Stimulated activated CD4-positive, alpha-beta T cell treated with anti-CD3 and anti-CD28 coated beads, TNF-alpha, amount 100 ng/mL, for 48 hours (primary cell): ENCODE measurements around the gene GLP2R.
"Not testable (repeated sequence)": the region's sequence is repeated elsewhere in the genome, so short reads cannot be mapped to it uniquely, and the experiment has no call there.

Experiments
- DNase-seq, 3 donors: peaks; one replicate each; pipeline ENCODE4 v3.0.0-alpha.2; 2020; ENCODE audit warnings: low read depth in 3 of 3

GLP2R gene

GRCh38 chr17:9825641-9826150 is at the start of gene GLP2R:
GLP2R (plus strand) TSS chr17:9825924; CDS start chr17:9826064, 140 bp downstream.
- no peak for DNase-seq

- no peak for DNase-seq
Measured at GRCh38 chr17:9776911-9777310, 48.8 kb upstream of the GLP2R start.

DNA sequence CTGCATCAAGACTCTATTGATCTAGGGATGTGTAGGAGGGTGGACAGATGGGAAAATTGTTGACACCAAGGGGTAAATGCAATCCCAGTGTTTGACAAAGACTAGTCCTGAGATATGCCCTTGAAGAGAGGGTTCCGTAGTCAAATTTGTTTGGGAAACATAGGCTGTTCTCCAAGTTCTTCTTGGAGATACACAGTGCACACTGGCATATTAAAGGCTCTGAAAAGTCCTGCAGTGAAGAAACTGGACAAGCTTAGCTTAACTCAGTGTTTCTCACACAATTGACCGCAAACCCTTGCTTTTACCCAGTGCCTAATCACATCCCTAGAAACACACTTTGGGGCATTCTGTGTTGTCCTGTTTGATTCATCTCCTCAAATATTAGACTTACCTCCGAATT is 45.2 kb upstream of the GLP2R start:
- DNase-seq = no peak

DNA sequence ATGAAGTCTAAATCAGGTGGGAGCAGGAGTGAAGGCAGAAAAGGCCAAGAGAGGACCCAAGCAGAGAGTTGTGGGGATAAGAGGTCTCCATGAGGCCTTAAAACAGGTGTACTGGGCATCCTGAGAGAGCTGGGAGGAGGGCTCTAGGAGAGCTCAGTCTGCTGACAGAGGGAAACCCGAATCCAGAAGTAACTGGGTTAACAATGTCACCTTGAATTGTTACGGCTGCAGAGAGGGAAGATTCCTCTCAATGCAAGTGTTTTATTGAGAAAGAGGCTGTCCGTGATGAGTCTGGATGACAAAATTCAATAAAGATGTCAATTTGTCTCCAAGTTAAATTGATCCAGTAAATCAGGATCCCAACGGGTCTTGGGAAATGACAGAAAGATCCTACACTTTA is 42.7 kb upstream of the GLP2R start:
- no peak for DNase-seq

DNA sequence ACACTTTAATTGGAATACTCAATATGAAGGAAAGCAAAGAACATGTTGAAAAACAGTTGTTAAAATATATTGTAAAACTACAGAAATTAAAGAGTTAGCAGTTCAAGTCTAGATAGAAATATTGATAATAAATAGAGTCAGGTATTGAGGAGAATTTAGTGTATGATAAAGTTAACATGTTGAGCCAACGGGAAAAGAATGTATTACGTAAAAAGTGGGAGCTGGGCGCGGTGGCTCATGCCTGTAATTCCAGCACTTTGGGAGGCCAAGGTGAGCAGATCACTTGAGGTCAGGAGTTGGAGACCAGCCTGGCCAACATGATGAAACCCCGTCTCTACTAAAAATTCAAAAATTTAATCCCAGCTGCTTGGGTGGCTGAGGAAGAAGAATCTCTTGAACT is 42.3 kb upstream of the GLP2R start:
- DNase-seq = not testable (repeated sequence)

- DNase-seq = no peak
Measured at GRCh38 chr17:9784544-9784943, 41.2 kb upstream of the GLP2R start.

DNA sequence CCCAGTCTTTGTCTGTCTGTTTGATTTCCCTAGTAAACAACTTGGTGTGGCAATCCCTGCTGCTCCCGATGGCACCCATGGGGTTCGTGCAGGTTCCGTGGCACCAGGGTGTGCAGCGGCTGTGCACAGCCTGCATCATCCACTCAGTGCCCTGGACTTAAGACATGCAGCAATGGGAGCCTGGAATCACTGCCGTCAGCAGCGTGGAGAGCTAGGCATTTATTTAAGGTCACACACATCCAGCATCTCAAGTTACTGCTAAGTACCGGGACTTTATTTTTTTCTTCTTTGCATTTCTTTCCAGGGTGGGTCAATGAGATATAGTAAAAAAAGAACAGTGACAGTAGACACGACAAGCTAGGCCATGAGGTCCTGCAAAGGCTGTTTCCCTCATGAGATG is 37.1 kb upstream of the GLP2R start:
- DNase-seq = no peak

DNA sequence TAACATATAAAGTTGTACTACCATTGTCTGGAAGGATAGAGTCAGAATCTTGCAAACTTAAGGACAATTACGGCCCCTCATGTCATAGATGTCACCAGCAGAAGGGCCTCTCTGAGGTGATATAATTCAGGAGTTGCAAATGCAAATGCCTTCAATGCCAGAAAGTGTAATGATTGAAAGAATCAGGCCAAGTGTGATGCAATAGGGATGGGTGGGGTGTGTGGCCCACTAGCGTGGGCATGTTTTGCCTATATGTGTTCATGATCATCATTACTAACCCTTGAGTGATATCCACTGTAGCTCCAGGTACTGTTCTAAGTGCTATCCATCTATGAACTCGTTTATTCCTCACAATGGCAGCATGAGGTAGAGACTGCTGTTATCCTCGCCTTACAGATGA is 35.4 kb upstream of the GLP2R start:
- no peak for DNase-seq

GRCh38 chr17:9790889-9791876 is 34.5 kb upstream of the GLP2R start, which contains the start of gene DHRS7C:
DHRS7C (minus strand) TSS chr17:9791592; CDS start chr17:9791284, 308 bp downstream.
- no peak for DNase-seq

DNA sequence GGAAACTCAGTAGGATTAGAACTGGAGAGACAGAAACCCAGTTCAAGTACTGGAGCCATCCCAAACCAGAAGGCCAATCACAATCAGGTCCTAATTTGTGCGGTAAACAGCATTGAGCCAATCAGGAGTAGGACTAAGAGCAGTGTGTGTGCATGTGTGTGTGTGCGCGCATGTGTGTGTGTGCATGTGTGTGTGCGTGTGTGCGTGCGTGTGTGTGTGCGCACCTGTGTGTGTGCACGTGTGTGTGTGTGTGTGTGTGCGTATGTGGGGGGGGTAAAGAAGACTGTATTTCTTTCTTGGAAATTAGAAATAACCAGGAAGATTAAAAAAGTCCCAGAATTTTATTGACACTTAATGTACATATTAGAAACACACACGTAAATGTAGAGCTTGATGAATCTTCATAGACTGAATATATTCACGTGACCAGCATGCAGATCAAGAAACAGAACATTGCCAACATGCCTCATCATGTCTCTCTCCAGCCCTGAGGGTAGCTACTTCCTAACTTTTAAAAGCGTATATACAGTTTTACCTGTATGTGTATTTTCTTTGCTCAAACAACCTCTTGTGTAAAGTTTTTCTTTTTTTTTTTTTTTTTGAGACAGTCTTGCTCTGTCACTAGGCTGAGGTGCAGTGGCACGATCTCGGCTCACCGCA is 33.4 kb upstream of the GLP2R start:
- no peak for DNase-seq

DNA sequence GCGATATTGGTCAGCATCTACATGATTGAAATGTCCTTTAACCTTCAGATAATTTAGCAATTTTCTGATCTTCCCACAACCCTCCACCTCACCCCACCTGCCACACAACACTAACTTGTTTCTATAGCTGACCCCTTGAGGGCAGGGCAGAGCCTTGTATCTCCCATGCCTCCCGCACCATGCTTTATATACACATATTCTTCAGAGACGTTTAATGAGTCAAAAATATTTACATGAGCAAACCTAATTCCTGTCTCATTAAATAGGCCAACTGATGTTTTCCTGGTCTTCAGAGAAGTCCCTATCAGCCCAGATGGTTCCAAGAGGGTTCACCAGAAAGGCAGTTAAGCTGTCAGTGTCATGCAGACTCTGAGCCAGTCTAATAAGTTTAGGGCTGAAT is 27.7 kb upstream of the GLP2R start:
- DNase-seq = no peak

DNA sequence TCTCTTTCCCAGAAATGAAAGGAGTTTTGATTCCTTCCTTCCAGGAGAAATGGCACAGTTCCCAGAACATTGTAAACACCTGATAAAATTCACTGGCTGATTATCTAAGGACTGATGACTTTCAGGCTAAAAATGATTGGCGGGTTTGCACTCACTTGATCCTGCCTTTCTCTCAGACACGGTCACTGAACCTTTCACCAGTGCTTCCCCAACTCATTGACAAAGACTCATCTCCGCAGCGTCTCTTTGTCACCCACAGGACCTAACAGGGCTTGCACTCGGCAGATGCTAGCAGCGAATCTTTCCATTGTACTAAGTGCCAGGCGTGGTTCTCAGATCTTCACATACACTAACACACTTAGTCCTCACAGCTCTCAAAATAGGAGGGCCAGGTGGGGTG is 27.0 kb upstream of the GLP2R start:
- DNase-seq = no peak

DNA sequence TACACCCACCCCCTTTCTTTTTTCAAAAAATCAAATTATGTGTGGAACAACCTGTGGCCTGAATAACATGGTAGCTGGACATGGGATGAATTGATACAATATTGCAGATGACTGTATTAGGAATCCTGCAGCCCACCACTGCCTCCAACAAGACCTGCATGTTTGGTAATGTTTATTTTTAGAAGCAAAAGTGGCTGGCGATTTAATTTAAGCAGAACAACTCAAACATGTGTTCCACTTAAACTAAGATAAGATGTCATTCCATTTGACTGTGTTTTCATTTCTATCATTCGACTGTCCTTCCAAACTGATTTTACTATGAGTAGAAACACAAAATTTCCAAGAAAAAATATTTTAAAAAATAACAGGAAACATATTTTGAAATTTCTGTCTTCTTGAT is 24.2 kb upstream of the GLP2R start:
- no peak for DNase-seq

DNA sequence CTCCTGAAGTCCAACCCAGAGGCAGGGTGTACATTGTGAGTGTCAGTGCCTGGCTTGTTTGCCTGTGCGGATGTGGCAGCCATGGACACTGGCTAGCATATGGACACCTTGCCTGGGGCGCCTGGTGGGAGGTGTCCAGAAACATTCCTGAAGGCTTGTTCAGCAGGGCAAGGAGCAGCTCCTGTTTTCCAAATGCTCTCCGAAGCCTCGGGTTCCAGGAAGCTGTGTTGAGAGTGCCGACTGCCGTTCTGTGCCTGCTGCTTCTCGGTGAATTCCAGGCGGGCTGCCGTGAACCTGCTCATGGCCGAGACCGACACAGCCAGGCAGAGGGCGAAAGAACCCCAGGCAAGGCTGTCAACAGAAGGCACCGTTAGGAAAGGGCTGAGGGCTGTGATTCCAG is 23.4 kb upstream of the GLP2R start:
- no peak for DNase-seq

DNA sequence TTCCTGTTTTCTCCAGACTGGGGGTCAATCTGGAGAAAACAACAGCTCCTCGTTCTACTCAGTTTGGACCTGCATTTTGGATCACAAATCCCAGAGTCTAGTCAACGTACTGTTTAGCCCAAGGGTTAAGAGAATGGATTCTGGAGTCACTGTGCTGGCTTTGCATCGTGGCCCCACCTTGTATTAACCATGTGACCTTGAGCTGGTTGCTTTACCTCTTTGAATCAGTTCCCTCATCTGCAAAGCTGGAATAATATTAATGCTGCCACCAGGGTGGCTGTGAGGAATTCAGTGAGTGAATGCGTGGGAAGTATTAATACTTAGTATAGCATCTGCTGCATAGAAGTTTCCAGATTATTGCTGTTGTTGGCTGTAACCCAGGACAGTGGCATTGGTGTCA is 23.0 kb upstream of the GLP2R start:
- DNase-seq = no peak

DNA sequence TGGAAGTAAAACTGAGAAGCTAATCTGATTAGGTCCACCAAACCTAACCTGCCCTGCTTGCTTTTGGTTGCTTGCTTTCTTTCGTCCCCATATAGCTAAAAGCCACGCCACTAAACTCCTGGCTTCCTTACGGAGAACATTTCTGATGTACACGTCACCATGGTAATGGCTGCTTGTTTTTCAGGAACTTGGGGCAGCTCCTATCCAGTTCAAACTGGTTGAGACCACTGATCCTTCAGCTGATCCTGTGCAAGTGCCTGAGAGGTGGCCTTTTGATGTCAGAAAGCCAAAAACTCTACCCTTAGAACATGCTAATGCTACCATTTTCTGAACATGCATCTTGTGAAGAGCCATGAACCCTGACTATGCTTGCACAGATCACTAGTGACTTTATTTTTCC is 20.0 kb upstream of the GLP2R start:
- no peak for DNase-seq

DNA sequence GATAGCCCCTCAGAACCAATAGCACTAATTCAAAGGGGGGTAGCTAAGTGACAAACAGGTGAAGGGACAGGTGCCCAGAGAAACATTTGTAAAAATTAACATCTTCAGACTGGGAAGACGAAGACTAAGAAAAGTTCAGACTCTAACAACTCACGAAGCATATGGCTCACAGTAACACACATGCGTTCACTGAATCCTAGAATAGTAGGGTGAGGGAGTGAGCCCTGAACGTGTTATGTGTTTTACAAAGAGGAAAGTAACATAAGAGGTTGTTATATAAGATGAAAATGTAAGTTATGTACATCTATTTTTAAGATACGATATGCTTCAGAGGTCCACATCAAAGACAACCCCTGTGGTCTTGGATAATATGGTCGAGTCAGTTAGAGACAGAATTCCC is 19.0 kb upstream of the GLP2R start:
- DNase-seq = no peak

DNA sequence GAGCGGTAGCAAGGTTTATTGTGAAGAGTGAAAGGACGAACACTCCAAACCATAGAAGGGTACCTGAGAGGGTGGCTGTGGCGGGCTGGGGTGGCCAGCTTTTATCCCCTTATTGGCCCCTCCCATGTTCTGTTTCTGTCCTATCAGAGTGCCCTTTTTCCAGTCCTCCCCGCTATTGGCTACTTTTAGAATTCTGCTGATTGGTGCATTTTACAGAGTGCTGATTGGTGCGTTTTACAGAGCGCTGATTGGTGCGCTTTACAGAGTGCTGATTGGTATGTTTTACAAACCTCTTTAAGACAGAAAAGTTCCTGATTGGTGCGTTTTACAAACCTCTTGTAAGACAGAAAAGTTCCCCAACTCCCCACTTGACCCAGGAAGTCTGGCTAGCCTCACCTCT is 16.3 kb upstream of the GLP2R start:
- DNase-seq = no peak

GRCh38 chr17:9810100-9810949 is 15.4 kb upstream of the GLP2R start:
- no peak for DNase-seq

DNA sequence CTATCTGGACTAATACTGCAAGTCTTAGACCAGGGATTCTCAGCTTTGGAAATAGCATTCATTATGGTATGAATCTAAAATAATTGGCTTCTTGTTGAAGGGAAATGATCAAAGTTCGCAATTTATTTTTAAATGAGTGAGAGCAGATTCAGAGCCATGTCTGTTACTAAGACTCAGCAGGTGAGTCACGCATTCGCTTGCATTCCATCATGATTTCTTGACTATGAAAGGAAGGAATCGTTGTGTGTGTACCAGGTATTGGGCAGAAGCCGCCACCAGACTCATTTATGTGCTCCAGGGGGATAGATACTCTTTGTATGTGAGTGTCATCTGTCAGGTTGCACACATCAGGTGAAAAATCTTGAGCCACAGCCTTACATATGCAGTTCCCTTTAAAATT is 14.6 kb upstream of the GLP2R start:
- DNase-seq = no peak

GRCh38 chr17:9811537-9811936 is 14.2 kb upstream of the GLP2R start:
- DNase-seq = no peak

DNA sequence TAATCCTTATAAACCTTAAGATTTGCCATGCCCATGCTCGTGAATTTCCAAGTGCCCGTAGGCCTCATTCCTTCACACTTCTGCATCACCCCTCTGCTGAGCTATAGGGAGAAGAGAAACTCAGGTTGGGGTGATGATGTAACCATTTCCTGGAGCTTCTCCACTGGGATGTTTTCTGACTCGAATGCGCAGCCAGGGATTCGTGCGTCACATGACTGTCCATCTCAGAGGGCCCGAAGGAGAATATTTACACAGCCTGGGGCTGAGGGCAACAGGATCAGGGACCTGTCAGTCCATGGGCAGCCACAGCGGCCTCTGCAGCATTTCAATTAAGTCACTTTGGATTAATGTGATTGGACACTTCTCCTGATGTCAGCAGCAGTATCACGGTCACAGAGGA is 12.6 kb upstream of the GLP2R start:
- DNase-seq = no peak
